K562 (cell line): ENCODE data around the gene SERPINB5. TPM values are rescaled to one million over a fixed set of nuclear protein-coding genes. Genes with fewer than 3 reads are reported as not detected.

Experiments used
- ATAC-seq: fragments of 200-7000 bp; cut with Tn5 transposase; 3 replicates; pipeline ENCODE4 v1.9.1; 2020; ENCODE audit warnings: moderate library complexity
- BruUV-seq: library from RNA; stranded (reverse); fragments of 400-500 nt; replicated peaks from 2 replicates; lab custom pipeline; 2021; lab: Mats Ljungman, UMichigan
- CTCF ChIA-PET: fragments of 300-600 bp; formaldehyde crosslinking; extraction: SDS; loops from one replicate; lab custom pipeline; 2021; ENCODE audit warnings: low intra/inter-chr PET ratio; lab: Yijun Ruan, JAX
- POLR2A ChIA-PET: fragments of 300-600, 350-650 bp; sonication (Branson Sonifier 250); formaldehyde crosslinking; extraction: SDS; loops from one replicate; lab custom pipeline; 2021; ENCODE audit warnings: antibody characterized with exemption, inconsistent platforms; lab: Yijun Ruan, JAX
- DNase-seq, 4 experiments: peaks; one replicate each; pipeline versions ENCODE4 v3.0.0 to v3.0.0-alpha.2; 2011 to 2018; ENCODE audit warnings: low spot score in 3 of 4, mixed read lengths in 3 of 4; ENCODE audit errors: extremely low read depth in 1 of 4
- FAIRE-seq: peaks from 2 replicates; lab custom pipeline; 2011; peaks lifted over from hg19 to GRCh38; lab: Jason Lieb, UNC
- H2AFZ ChIP-seq: 2 replicates; pipeline ENCODE4 v1.6.0; 2011; ENCODE audit warnings: low read depth, low read length, control low read depth, inconsistent platforms
- H3K27ac ChIP-seq: fragments of 200-600 bp; 3 replicates; pipeline ENCODE4 v1.8.0; 2011; ENCODE audit warnings: low read depth, mild to moderate bottlenecking, control low read depth, inconsistent platforms, low read length, moderate library complexity, mixed read lengths; ENCODE audit errors: extremely low read depth
- H3K27me3 ChIP-seq, 2 experiments: fragments of 300-600 bp in 1 of 2; 2 replicates in 1 of 2; 3 replicates in 1 of 2; pipeline versions ENCODE4 v1.6.0 to v1.8.0; 2011; ENCODE audit warnings: inconsistent platforms in 2 of 2, low read length in 2 of 2, mild to moderate bottlenecking in 1 of 2, mixed read lengths in 1 of 2, moderate library complexity in 1 of 2; ENCODE audit not compliant: control insufficient read depth in 2 of 2, insufficient read depth in 2 of 2
- H3K36me3 ChIP-seq: fragments of 300-600 bp; 3 replicates; pipeline ENCODE4 v1.8.0; 2011; ENCODE audit warnings: mild to moderate bottlenecking, low read length, inconsistent platforms; ENCODE audit not compliant: control insufficient read depth, insufficient read depth
- H3K4me1 ChIP-seq, 2 experiments: fragments of 200-600 bp in 1 of 2; replicated peaks in 1 of 2; 2 replicates in 1 of 2; 3 replicates in 1 of 2; pipeline versions ENCODE4 v1.5.1 to v1.8.0; 2011; ENCODE audit warnings: inconsistent platforms in 2 of 2, low read length in 2 of 2, mild to moderate bottlenecking in 1 of 2, mixed read lengths in 1 of 2, moderate library complexity in 1 of 2; ENCODE audit not compliant: control insufficient read depth in 2 of 2, insufficient read depth in 2 of 2
- H3K4me2 ChIP-seq: 2 replicates; pipeline ENCODE4 v1.6.1; 2011; ENCODE audit warnings: low read length, control low read depth, inconsistent platforms, mixed read lengths; ENCODE audit not compliant: insufficient read depth
- H3K4me3 ChIP-seq: fragments of 200-600 bp; sonication (generic), shearing (Covaris generic); 2 replicates; pipeline ENCODE4 v1.5.1; 2016; ENCODE audit warnings: control low read depth, inconsistent platforms
- H3K79me2 ChIP-seq: fragments of 200-600 bp; 3 replicates; pipeline ENCODE4 v1.8.0; 2011; ENCODE audit warnings: low read length, inconsistent platforms; ENCODE audit not compliant: control insufficient read depth, insufficient read depth
- H3K9ac ChIP-seq, 2 experiments: 2 replicates each; pipeline versions ENCODE4 v1.6.0 to v1.6.1; 2011; ENCODE audit warnings: low read depth in 2 of 2, low read length in 2 of 2, control low read depth in 1 of 2, inconsistent platforms in 1 of 2, mild to moderate bottlenecking in 1 of 2, mixed read lengths in 1 of 2; ENCODE audit not compliant: insufficient read depth in 1 of 2
- H3K9me1 ChIP-seq: one replicate; pipeline ENCODE4 v1.6.0; 2011; ENCODE audit warnings: inconsistent platforms, mild to moderate bottlenecking, low read length, moderate library complexity; ENCODE audit not compliant: control insufficient read depth, insufficient read depth
- H3K9me3 ChIP-seq: replicated peaks from 2 replicates; pipeline ENCODE4 v1.5.1; 2011; ENCODE audit warnings: low read depth, low read length, inconsistent platforms; ENCODE audit not compliant: control insufficient read depth, insufficient read depth
- H4K20me1 ChIP-seq: replicated peaks from 2 replicates; pipeline ENCODE4 v1.6.1; 2011; ENCODE audit warnings: low read length, inconsistent platforms, mixed read lengths; ENCODE audit not compliant: control insufficient read depth, insufficient read depth
- COPS2 ChIP-seq: fragments of 450-650 bp; conservative IDR thresholded peaks from 2 replicates; pipeline ENCODE4 v1.6.1; 2016; ENCODE audit warnings: mild to moderate bottlenecking, moderate library complexity
- PHB2 ChIP-seq: fragments of 450-650 bp; IDR thresholded peaks from 2 replicates; pipeline ENCODE4 v1.6.1; 2017; ENCODE audit warnings: low read depth
- PHTF2 ChIP-seq: fragments of 250-450 bp; sonication (Bioruptor Pico); IDR thresholded peaks from 2 replicates; pipeline ENCODE4 v1.5.0; 2021; ENCODE audit warnings: mild to moderate bottlenecking
- ZNF431 ChIP-seq: sonication (generic); formaldehyde crosslinking; IDR thresholded peaks from 2 replicates; pipeline ENCODE4 v1.8.0; 2022; ENCODE audit warnings: mild to moderate bottlenecking, missing genetic modification reagents
- WGBS: fragments of 100-300 bp; shearing (Covaris generic); methylation state at CpG from one replicate; pipeline ENCODE4 v1.1.6; 2016; ENCODE audit warnings: low coverage, mixed read lengths; ENCODE audit not compliant: insufficient coverage; ENCODE audit errors: missing lambda C conversion rate; 5-methylcytosine and 5-hydroxymethylcytosine counted together
- in situ Hi-C: fragments of 300-500 bp; cut with MboI; formaldehyde crosslinking; loops from 4 replicates; pipeline ENCODE4 v1.15.0; 2018; ENCODE audit warnings: inconsistent platforms, mixed read lengths
- intact Hi-C: fragments of 100-400 bp; cut with micrococcal nuclease; formaldehyde crosslinking; loops from 2 replicates; pipeline ENCODE4 v1.14.2; 2022
- polyA plus RNA-seq, 8 experiments: library from polyadenylated mRNA; depleted of rRNA in 4 of 8; stranded (reverse) in 5 of 8; unstranded in 3 of 8; fragments of >200 nt; fragmentation: Nextera tagmentation in 2 of 8; fragmentation: Illumina TruSeq in 1 of 8; extraction: Ambion mirVana in 2 of 8; extraction: Trizol in 1 of 8; gene quantifications; 2 replicates each; pipeline versions ENCODE4 v1.2.1 to v1.2.3, GENCODE V29; 2011 to 2014; ENCODE audit warnings: inconsistent platforms in 1 of 8, missing spikeins in 1 of 8
- total RNA-seq, 7 experiments: library from RNA; depleted of rRNA in 6 of 7; stranded (reverse); fragments of >200 nt in 6 of 7; fragmentation: Illumina TruSeq in 2 of 7; extraction: Trizol in 2 of 7; gene quantifications; 2 replicates each; pipeline versions ENCODE4 v1.2.1 to v1.2.3, GENCODE V29; 2011 to 2021; ENCODE audit warnings: low replicate concordance in 1 of 7
- TF ChIP-seq, protein P1 (sequence below): fragments of 450-650 bp; IDR thresholded peaks from 2 replicates; pipeline ENCODE4 v1.6.1; 2016; ENCODE audit warnings: low read depth
- TF ChIP-seq, protein P2 (sequence below): sonication (generic); formaldehyde crosslinking; IDR thresholded peaks from 2 replicates; pipeline ENCODE4 v1.9.0; 2022; ENCODE audit warnings: mild to moderate bottlenecking, missing genetic modification reagents

The SERPINB5 gene
- total and polyA plus RNA-seq, 9 of the 15 experiments (the other 6 are each of a cell fraction or from before 2014, with no cell fraction given) = 0.05 to 1.4 (median 0.49) TPM; not detected in 1

DNA sequence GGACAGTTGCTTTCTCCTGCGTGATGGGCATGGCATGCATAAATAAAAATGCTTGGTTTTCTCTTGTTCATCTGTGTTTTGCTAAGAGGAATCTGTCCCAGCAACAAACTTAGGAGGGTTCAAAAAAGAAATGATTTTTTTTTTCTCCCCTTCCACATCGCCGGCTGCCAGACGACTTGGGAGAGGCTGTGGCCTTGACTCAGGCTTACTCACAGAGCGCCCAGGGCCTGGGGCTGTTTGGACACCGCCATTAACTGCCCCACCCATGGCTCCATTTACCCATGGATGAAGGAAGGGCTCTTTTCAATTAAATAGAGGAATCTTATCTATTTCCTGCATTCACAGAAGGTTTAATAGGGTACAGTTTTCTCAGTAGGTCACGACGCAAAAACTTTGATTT is 22.3 kb upstream of the SERPINB5 start:
- intact Hi-C loops = no loop called here
- no peak overlapping the region for H3K4me3 ChIP-seq
- no TSS peak for BruUV-seq
- ATAC-seq = no peak
- TF ChIP-seq PHTF2 (CRISPR knock-in tag) = no peak
- TF ChIP-seq, protein P1, sequence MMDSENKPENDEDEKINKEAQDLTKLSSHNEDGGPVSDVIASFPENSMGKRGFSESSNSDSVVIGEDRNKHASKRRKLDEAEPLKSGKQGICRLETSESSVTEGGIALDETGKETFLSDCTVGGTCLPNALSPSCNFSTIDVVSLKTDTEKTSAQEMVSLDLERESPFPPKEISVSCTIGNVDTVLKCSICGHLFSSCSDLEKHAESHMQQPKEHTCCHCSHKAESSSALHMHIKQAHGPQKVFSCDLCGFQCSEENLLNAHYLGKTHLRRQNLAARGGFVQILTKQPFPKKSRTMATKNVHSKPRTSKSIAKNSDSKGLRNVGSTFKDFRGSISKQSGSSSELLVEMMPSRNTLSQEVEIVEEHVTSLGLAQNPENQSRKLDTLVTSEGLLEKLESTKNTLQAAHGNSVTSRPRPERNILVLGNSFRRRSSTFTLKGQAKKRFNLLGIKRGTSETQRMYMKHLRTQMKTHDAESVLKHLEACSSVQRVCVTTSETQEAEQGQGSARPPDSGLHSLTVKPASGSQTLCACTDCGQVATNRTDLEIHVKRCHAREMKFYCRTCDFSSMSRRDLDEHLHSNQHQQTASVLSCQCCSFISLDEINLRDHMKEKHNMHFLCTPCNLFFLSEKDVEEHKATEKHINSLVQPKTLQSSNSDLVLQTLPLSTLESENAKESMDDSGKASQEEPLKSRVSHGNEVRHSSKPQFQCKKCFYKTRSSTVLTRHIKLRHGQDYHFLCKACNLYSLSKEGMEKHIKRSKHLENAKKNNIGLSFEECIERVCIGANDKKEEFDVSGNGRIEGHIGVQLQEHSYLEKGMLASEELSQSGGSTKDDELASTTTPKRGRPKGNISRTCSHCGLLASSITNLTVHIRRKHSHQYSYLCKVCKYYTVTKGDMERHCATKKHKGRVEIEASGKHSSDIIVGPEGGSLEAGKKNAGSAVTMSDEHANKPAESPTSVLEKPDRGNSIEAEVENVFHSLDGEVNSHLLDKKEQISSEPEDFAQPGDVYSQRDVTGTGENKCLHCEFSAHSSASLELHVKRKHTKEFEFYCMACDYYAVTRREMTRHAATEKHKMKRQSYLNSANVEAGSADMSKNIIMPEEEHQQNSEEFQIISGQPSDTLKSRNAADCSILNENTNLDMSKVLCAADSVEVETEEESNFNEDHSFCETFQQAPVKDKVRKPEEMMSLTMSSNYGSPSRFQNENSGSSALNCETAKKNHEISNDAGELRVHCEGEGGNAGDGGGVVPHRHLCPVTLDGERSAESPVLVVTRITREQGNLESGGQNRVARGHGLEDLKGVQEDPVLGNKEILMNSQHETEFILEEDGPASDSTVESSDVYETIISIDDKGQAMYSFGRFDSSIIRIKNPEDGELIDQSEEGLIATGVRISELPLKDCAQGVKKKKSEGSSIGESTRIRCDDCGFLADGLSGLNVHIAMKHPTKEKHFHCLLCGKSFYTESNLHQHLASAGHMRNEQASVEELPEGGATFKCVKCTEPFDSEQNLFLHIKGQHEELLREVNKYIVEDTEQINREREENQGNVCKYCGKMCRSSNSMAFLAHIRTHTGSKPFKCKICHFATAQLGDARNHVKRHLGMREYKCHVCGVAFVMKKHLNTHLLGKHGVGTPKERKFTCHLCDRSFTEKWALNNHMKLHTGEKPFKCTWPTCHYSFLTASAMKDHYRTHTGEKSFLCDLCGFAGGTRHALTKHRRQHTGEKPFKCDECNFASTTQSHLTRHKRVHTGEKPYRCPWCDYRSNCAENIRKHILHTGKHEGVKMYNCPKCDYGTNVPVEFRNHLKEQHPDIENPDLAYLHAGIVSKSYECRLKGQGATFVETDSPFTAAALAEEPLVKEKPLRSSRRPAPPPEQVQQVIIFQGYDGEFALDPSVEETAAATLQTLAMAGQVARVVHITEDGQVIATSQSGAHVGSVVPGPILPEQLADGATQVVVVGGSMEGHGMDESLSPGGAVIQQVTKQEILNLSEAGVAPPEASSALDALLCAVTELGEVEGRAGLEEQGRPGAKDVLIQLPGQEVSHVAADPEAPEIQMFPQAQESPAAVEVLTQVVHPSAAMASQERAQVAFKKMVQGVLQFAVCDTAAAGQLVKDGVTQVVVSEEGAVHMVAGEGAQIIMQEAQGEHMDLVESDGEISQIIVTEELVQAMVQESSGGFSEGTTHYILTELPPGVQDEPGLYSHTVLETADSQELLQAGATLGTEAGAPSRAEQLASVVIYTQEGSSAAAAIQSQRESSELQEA = no peak
- TF ChIP-seq, protein P2, sequence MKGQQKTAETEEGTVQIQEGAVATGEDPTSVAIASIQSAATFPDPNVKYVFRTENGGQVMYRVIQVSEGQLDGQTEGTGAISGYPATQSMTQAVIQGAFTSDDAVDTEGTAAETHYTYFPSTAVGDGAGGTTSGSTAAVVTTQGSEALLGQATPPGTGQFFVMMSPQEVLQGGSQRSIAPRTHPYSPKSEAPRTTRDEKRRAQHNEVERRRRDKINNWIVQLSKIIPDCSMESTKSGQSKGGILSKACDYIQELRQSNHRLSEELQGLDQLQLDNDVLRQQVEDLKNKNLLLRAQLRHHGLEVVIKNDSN (CRISPR knock-in tag) = no peak
- TF ChIP-seq ZNF431 (CRISPR knock-in tag) = no peak
- TF ChIP-seq COPS2 = no peak
- TF ChIP-seq PHB2 = no peak
- H3K9me1 ChIP-seq = no peaks in the 10 kb centered on the region
- H3K4me1 ChIP-seq = no peaks in the 10 kb centered on the region; a peak in 1 of 5 replicates
- no peaks in the 10 kb centered on the region for H4K20me1 ChIP-seq
- no peak overlapping the region for H3K4me2 ChIP-seq
- H3K9me3 ChIP-seq = no peaks in the 10 kb centered on the region
- H3K36me3 ChIP-seq = no peaks in the 10 kb centered on the region
- no peaks in the 10 kb centered on the region; a peak in 1 of 5 replicates for H3K27me3 ChIP-seq
- no peak overlapping the region for H3K9ac ChIP-seq
- DNase-seq = no peak
- no peak for FAIRE-seq
- POLR2A ChIA-PET = interaction anchor here (1.1 kb wide), 1 partner anchor 12 kb away, joined by 3 read pairs; no protein-coding TSS in a partner anchor
- H3K79me2 ChIP-seq = no peaks in the 10 kb centered on the region
- CTCF ChIA-PET = no interaction called here
- H2AFZ ChIP-seq = no peak overlapping the region
- in situ Hi-C loops = no loop called here
- no peak overlapping the region for H3K27ac ChIP-seq
- WGBS = 37% methylated on average over 8 of the region's 8 CpGs
